Lower leg skin (tissue), 3 donors: ENCODE measurements around the gene FRA10AC1.

Experiments
- CTCF ChIP-seq, 3 donors: fragments of 450-650 bp; IDR thresholded peaks; one replicate each; pipeline ENCODE4 v1.5.1; 2016; ENCODE audit warnings: antibody characterized with exemption in 3 of 3, mild to moderate bottlenecking in 3 of 3, moderate library complexity in 2 of 3
- POLR2A ChIP-seq, 2 donors: fragments of 450-650 bp; IDR thresholded peaks; one replicate each; pipeline ENCODE4 v1.6.1; 2016 to 2017; ENCODE audit warnings: antibody characterized with exemption in 2 of 2, mild to moderate bottlenecking in 1 of 2, moderate library complexity in 1 of 2

GRCh38 chr10:93719901-93720300 is 17.5 kb upstream of the FRA10AC1 start:
- TF ChIP-seq CTCF (IDR thresholded peaks at IDR 0.05) (no peak), POLR2A (IDR thresholded peaks at IDR 0.05) (no peak)
